Loucy (cell line): Measurements from ENCODE around the gene DCAF17.

Source experiments
- H2AFZ ChIP-seq: fragments of 200-600 bp; sonication (generic); 2 replicates; pipeline ENCODE4 v1.6.0; 2016; ENCODE audit warnings: antibody characterized with exemption, mild to moderate bottlenecking, low read length, moderate library complexity
- H3F3A ChIP-seq: fragments of 200-600 bp; 2 replicates; pipeline ENCODE4 v1.6.0; 2016; ENCODE audit warnings: antibody characterized with exemption, low read depth, mild to moderate bottlenecking
- H3K27me3 ChIP-seq: fragments of 200-600 bp; sonication (generic); 2 replicates; pipeline ENCODE4 v1.6.1; 2014; ENCODE audit warnings: low read length, mild to moderate bottlenecking; ENCODE audit not compliant: insufficient read depth, poor library complexity, severe bottlenecking
- H3K36me3 ChIP-seq: fragments of 200-600 bp; sonication (generic); 2 replicates; pipeline ENCODE4 v1.6.1; 2016; ENCODE audit warnings: low read length; ENCODE audit not compliant: insufficient read depth
- H3K4me1 ChIP-seq: fragments of 200-600 bp; sonication (generic); 2 replicates; pipeline ENCODE4 v1.5.1; 2014; ENCODE audit warnings: low read length, mild to moderate bottlenecking; ENCODE audit not compliant: insufficient read depth, poor library complexity, severe bottlenecking
- H3K4me2 ChIP-seq: fragments of 200-600 bp; sonication (generic); 2 replicates; pipeline ENCODE4 v1.6.0; 2014; ENCODE audit warnings: antibody characterized with exemption, low read length, low read depth, mild to moderate bottlenecking; ENCODE audit not compliant: poor library complexity, severe bottlenecking
- H3K4me3 ChIP-seq: fragments of 200-600 bp; sonication (generic); 2 replicates; pipeline ENCODE4 v1.5.1; 2014; ENCODE audit warnings: low read length, mild to moderate bottlenecking, mixed read lengths; ENCODE audit not compliant: poor library complexity, severe bottlenecking
- H3K79me2 ChIP-seq: fragments of 200-600 bp; sonication (generic); 2 replicates; pipeline ENCODE4 v1.6.1; 2014; ENCODE audit warnings: low read length; ENCODE audit not compliant: insufficient read depth
- H3K9ac ChIP-seq: fragments of 200-600 bp; sonication (generic); 2 replicates; pipeline ENCODE4 v1.6.0; 2014; ENCODE audit warnings: mild to moderate bottlenecking, low read depth, low read length, moderate library complexity; ENCODE audit not compliant: poor library complexity, severe bottlenecking
- H3K9me2 ChIP-seq: fragments of 200-600 bp; sonication (generic); replicated peaks from 2 replicates; pipeline ENCODE4 v1.6.1; 2016; ENCODE audit warnings: low read depth, low read length, mixed read lengths
- H3K9me3 ChIP-seq: fragments of 200-600 bp; sonication (generic); 2 replicates; pipeline ENCODE4 v1.6.1; 2014; ENCODE audit warnings: mild to moderate bottlenecking, antibody characterized with exemption, low read length, low read depth; ENCODE audit not compliant: insufficient read depth
- H4K20me1 ChIP-seq: fragments of 200-600 bp; sonication (generic); 2 replicates; pipeline ENCODE4 v1.6.0; 2014; ENCODE audit warnings: antibody characterized with exemption, low read length, mild to moderate bottlenecking; ENCODE audit not compliant: insufficient read depth, poor library complexity, severe bottlenecking
- EZH2phosphoT487 ChIP-seq: fragments of 200-600 bp; IDR thresholded peaks from 2 replicates; pipeline ENCODE4 v1.6.1; 2018; ENCODE audit warnings: antibody characterized with exemption, mild to moderate bottlenecking, moderate library complexity, borderline replicate concordance
- TF ChIP-seq, protein P1 (sequence below): fragments of 200-600 bp; sonication (generic); conservative IDR thresholded peaks from 2 replicates; pipeline ENCODE4 v1.5.1; 2014; ENCODE audit warnings: mild to moderate bottlenecking, antibody characterized with exemption, low read length

The DCAF17 gene

DNA sequence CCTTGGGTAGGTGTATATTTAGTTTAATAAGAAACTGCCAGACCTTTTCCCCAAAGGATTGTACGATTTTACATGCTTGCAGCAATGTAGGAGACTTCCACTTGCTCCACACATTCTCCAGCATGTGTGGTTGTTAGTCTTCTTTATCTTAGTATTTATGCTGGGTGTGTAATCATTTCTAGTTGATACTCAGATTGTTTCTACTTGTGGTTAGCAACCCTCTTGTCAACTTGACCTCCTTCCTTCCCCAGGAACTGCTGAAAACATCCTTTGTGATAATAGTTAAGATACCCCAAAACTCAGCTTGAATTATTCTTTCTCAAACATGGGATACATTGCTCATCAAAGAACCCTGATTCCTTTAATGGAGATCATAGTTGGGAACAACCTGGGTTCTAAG lies 51.1 kb downstream of the DCAF17 start:
- Histone ChIP-seq H3K4me3 (no peak overlapping the region), H3K79me2 (no peaks in the 10 kb centered on the region), H3K27me3 (no peaks in the 10 kb centered on the region), H3K9me3 (peaks cover 4% of the 10 kb centered on the region; the same call in 1 of the 2 replicates), H3K9me2 (no peaks in the 10 kb centered on the region), H3K9ac (no peak overlapping the region), H3K4me2 (no peak overlapping the region), H3F3A (no peaks in the 10 kb centered on the region), H3K36me3 (peaks cover 29% of the 10 kb centered on the region; the same call in 1 of the 2 replicates), H2AFZ (no peak overlapping the region), H3K4me1 (peaks cover 6% of the 10 kb centered on the region), H4K20me1 (no peaks in the 10 kb centered on the region)
- TF ChIP-seq, protein P1, sequence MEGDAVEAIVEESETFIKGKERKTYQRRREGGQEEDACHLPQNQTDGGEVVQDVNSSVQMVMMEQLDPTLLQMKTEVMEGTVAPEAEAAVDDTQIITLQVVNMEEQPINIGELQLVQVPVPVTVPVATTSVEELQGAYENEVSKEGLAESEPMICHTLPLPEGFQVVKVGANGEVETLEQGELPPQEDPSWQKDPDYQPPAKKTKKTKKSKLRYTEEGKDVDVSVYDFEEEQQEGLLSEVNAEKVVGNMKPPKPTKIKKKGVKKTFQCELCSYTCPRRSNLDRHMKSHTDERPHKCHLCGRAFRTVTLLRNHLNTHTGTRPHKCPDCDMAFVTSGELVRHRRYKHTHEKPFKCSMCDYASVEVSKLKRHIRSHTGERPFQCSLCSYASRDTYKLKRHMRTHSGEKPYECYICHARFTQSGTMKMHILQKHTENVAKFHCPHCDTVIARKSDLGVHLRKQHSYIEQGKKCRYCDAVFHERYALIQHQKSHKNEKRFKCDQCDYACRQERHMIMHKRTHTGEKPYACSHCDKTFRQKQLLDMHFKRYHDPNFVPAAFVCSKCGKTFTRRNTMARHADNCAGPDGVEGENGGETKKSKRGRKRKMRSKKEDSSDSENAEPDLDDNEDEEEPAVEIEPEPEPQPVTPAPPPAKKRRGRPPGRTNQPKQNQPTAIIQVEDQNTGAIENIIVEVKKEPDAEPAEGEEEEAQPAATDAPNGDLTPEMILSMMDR, result no peak
- TF ChIP-seq EZH2phosphoT487, result no peak

DNA sequence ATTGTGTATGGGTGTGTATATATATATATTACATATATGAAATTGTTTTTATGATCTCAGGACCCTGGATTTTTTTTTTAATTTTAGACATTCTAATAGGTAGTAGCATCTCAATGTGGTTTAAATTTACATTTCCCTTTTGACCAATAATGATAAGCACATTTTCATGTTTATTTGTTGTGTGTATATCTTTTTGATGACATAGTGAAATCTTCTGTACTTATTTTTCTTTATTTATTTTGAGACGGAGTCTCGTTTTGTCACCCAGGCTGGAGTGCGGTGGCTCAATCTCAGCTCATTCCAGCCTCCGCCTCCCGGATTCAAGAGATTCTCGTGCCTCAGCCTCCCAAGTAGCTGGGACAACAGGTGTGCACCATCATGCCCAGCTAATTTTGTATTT lies 53.2 kb downstream of the DCAF17 start:
- H3K36me3 ChIP-seq, result peaks cover 9% of the 10 kb centered on the region; the same call in 1 of the 2 replicates
- H3K27me3 ChIP-seq, result no peaks in the 10 kb centered on the region
- no peaks in the 10 kb centered on the region for H3K9me2 ChIP-seq
- H3K9me3 ChIP-seq, result peaks cover 4% of the 10 kb centered on the region; the same call in 1 of the 2 replicates
- no peak overlapping the region for H3K4me2 ChIP-seq
- no peaks in the 10 kb centered on the region for H3F3A ChIP-seq
- peaks cover 6% of the 10 kb centered on the region for H3K4me1 ChIP-seq
- no peak overlapping the region for H3K9ac ChIP-seq
- H4K20me1 ChIP-seq, result no peaks in the 10 kb centered on the region
- H2AFZ ChIP-seq, result no peak overlapping the region
- H3K79me2 ChIP-seq, result no peaks in the 10 kb centered on the region
- TF ChIP-seq, protein P1, result no peak
- no peak for TF ChIP-seq EZH2phosphoT487
- no peak overlapping the region for H3K4me3 ChIP-seq

DNA sequence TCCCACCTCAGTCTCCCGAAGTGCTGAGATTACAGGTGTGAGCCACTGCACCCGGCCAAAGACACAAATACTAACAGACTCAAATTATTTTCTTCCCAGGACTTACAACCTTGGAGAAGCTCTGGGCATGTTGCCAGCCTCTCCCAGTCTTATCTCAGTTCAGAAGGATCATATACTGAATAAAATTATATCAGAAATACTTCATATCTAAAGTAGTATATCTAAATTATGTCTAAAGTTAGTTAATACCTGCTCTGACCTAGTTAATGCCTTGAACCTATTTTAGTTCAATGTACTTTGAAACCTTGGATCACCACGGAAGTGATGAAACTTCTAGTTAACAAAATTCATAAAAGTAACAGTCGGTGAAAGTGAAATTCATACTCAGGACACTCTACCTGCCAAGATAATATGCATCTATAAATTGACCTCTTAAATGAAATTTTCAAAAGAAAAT lies 53.8 kb downstream of the DCAF17 start:
- Histone ChIP-seq H3K4me1 (peaks cover 6% of the 10 kb centered on the region), H2AFZ (no peak overlapping the region), H3K9me2 (no peaks in the 10 kb centered on the region), H3K4me3 (no peak overlapping the region), H3F3A (no peaks in the 10 kb centered on the region), H3K36me3 (peaks cover 7% of the 10 kb centered on the region; the same call in 1 of the 2 replicates), H4K20me1 (no peaks in the 10 kb centered on the region), H3K9ac (no peak overlapping the region), H3K4me2 (no peak overlapping the region), H3K79me2 (no peaks in the 10 kb centered on the region), H3K9me3 (peaks cover 4% of the 10 kb centered on the region; the same call in 1 of the 2 replicates), H3K27me3 (no peaks in the 10 kb centered on the region)
- TF ChIP-seq, protein P1, result no peak
- no peak for TF ChIP-seq EZH2phosphoT487
